HEK293 (cell line): Measurements from ENCODE around the gene RASGRF2.

Source experiments
- CTCF ChIA-PET: fragments of 350-600 bp; formaldehyde crosslinking; extraction: SDS; loops from one replicate; lab custom pipeline; 2021; ENCODE audit warnings: antibody characterized with exemption; lab: Yijun Ruan, JAX
- POLR2A ChIA-PET: fragments of 300-600 bp; formaldehyde crosslinking; extraction: SDS; loops from one replicate; lab custom pipeline; 2020; ENCODE audit warnings: antibody characterized with exemption, inconsistent platforms; lab: Yijun Ruan, JAX
- H3K27ac ChIP-seq: fragments of 200-500 bp; sonication (Bioruptor generic); 2 replicates; pipeline ENCODE4 v1.5.1; 2014; ENCODE audit warnings: low read depth, low read length, control low read depth, inconsistent platforms; ENCODE audit errors: extremely low read depth
- H3K36me3 ChIP-seq, 2 experiments: fragments of 200-500 bp in 1 of 2; sonication (Bioruptor generic) in 1 of 2; 1 replicate in 1 of 2; 2 replicates in 1 of 2; pipeline ENCODE4 v1.5.1; 2014 to 2017; ENCODE audit warnings: inconsistent platforms in 2 of 2, low read length in 2 of 2; ENCODE audit not compliant: control insufficient read depth in 2 of 2, insufficient read depth in 1 of 2
- H3K4me1 ChIP-seq: fragments of 200-500 bp; sonication (Bioruptor generic); 2 replicates; pipeline ENCODE4 v1.5.1; 2014; ENCODE audit warnings: mild to moderate bottlenecking, low read length, inconsistent platforms; ENCODE audit not compliant: control insufficient read depth, insufficient read depth
- H3K4me3 ChIP-seq: 2 replicates; pipeline ENCODE4 v1.5.1; 2011; ENCODE audit warnings: low read depth, mild to moderate bottlenecking, control low read depth, low read length, moderate library complexity
- H3K9me3 ChIP-seq: fragments of 200-500 bp; sonication (Bioruptor generic); 2 replicates; pipeline ENCODE4 v1.5.1; 2014; ENCODE audit warnings: low read depth, low read length, inconsistent platforms; ENCODE audit not compliant: control insufficient read depth, insufficient read depth
- GLI2 ChIP-seq: fragments of 450-650 bp; formaldehyde crosslinking; IDR thresholded peaks from 2 replicates; pipeline ENCODE4; 2017; ENCODE audit warnings: missing biosample characterization, missing genetic modification characterization, low read depth, borderline replicate concordance
- KLF16 ChIP-seq: fragments of 450-650 bp; formaldehyde crosslinking; IDR thresholded peaks from 2 replicates; pipeline ENCODE4 v1.5.1; 2017; ENCODE audit warnings: missing biosample characterization, missing genetic modification characterization
- OSR2 ChIP-seq: fragments of 450-650 bp; formaldehyde crosslinking; IDR thresholded peaks from 2 replicates; pipeline ENCODE4 v1.5.1; 2016; ENCODE audit warnings: missing biosample characterization, missing genetic modification characterization
- PBX3 ChIP-seq: sonication (generic); formaldehyde crosslinking; IDR thresholded peaks from 2 replicates; pipeline ENCODE4 v1.8.1; 2022; ENCODE audit warnings: mild to moderate bottlenecking, moderate library complexity, missing genetic modification reagents
- PRDM1 ChIP-seq: fragments of 450-650 bp; formaldehyde crosslinking; IDR thresholded peaks from 2 replicates; pipeline ENCODE4; 2016; ENCODE audit warnings: missing biosample characterization, missing genetic modification characterization
- YY1 ChIP-seq: fragments of 450-650 bp; formaldehyde crosslinking; IDR thresholded peaks from 2 replicates; pipeline ENCODE4 v1.5.1; 2018; ENCODE audit warnings: missing biosample characterization, missing genetic modification characterization
- ZBTB48 ChIP-seq: fragments of 450-650 bp; formaldehyde crosslinking; IDR thresholded peaks from 2 replicates; pipeline ENCODE4 v1.5.1; 2016; ENCODE audit warnings: missing biosample characterization, missing genetic modification characterization
- ZBTB8A ChIP-seq: fragments of 450-650 bp; formaldehyde crosslinking; IDR thresholded peaks from 2 replicates; pipeline ENCODE4 v1.5.1; 2016; ENCODE audit warnings: missing biosample characterization, missing genetic modification characterization
- ZNF112 ChIP-seq: fragments of 450-650 bp; formaldehyde crosslinking; IDR thresholded peaks from 2 replicates; pipeline ENCODE4 v1.5.0; 2017; ENCODE audit warnings: missing biosample characterization, missing genetic modification characterization
- ZNF19 ChIP-seq: fragments of 450-650 bp; formaldehyde crosslinking; IDR thresholded peaks from 2 replicates; pipeline ENCODE4; 2016; ENCODE audit warnings: missing biosample characterization, missing genetic modification characterization, low read depth
- ZNF2 ChIP-seq: fragments of 450-650 bp; formaldehyde crosslinking; IDR thresholded peaks from 2 replicates; pipeline ENCODE4 v1.5.1; 2016; ENCODE audit warnings: missing biosample characterization, missing genetic modification characterization
- ZNF24 ChIP-seq: fragments of 450-650 bp; formaldehyde crosslinking; IDR thresholded peaks from 2 replicates; pipeline ENCODE4 v1.5.1; 2016; ENCODE audit warnings: missing biosample characterization, missing genetic modification characterization
- ZNF366 ChIP-seq: fragments of 450-650 bp; formaldehyde crosslinking; conservative IDR thresholded peaks from 2 replicates; pipeline ENCODE4 v1.5.1; 2016; ENCODE audit warnings: missing biosample characterization, missing genetic modification characterization
- ZNF555 ChIP-seq: fragments of 450-650 bp; formaldehyde crosslinking; conservative IDR thresholded peaks from 2 replicates; pipeline ENCODE4 v1.5.1; 2017; ENCODE audit warnings: missing biosample characterization, mild to moderate bottlenecking, missing genetic modification characterization, inconsistent platforms
- ZNF600 ChIP-seq: fragments of 450-650 bp; formaldehyde crosslinking; IDR thresholded peaks from 2 replicates; pipeline ENCODE4 v1.5.1; 2016; ENCODE audit warnings: missing biosample characterization, missing genetic modification characterization
- ZNF610 ChIP-seq: fragments of 450-650 bp; formaldehyde crosslinking; IDR thresholded peaks from 2 replicates; pipeline ENCODE4 v1.5.1; 2016; ENCODE audit warnings: missing biosample characterization, missing genetic modification characterization, borderline replicate concordance
- ZNF670 ChIP-seq: fragments of 450-650 bp; formaldehyde crosslinking; IDR thresholded peaks from 2 replicates; pipeline ENCODE4 v1.5.1; 2016; ENCODE audit warnings: missing biosample characterization, missing genetic modification characterization, low read depth
- ZNF837 ChIP-seq: fragments of 450-650 bp; formaldehyde crosslinking; IDR thresholded peaks from 2 replicates; pipeline ENCODE4 v1.5.1; 2016; ENCODE audit warnings: missing biosample characterization, missing genetic modification characterization
- ZSCAN16 ChIP-seq: fragments of 450-650 bp; formaldehyde crosslinking; IDR thresholded peaks from 2 replicates; pipeline ENCODE4 v1.5.1; 2016; ENCODE audit warnings: missing biosample characterization, missing genetic modification characterization
- ZSCAN18 ChIP-seq: fragments of 450-650 bp; formaldehyde crosslinking; IDR thresholded peaks from 2 replicates; pipeline ENCODE4 v1.5.1; 2016; ENCODE audit warnings: missing biosample characterization, missing genetic modification characterization
- TF ChIP-seq, protein P1 (sequence below): fragments of 450-650 bp; IDR thresholded peaks from 2 replicates; pipeline ENCODE4 v1.5.1; 2018; ENCODE audit warnings: missing biosample characterization, missing genetic modification characterization
- TF ChIP-seq, protein P2 (sequence below): fragments of 450-650 bp; IDR thresholded peaks from 2 replicates; pipeline ENCODE4 v1.5.1; 2018; ENCODE audit warnings: missing biosample characterization, mild to moderate bottlenecking, missing genetic modification characterization
- TF ChIP-seq, protein P3 (sequence below): fragments of 450-650 bp; formaldehyde crosslinking; IDR thresholded peaks from 2 replicates; pipeline ENCODE4 v1.5.1; 2017; ENCODE audit warnings: missing biosample characterization, missing genetic modification characterization

The RASGRF2 gene

DNA sequence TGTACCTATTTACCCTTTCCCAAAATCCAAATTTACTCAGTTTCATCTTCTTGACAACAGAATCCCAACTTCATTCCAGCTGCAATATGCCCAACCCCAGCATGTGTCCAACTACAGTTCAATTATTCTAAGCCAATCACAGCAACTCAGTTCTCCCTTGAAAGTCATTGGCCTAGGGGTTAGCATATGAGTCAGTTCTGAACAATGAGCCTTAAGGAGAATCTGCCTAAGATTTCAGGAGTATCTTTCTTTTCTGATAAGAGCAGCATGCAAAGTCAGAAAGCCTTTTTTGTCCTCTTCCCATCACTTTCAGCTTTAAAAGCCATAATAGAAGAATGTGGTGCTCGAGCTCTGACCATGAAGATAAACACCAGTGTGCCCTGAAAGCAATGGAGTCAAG, 44.4 kb upstream of the RASGRF2 start (continued):
- TF ChIP-seq, protein P1, sequence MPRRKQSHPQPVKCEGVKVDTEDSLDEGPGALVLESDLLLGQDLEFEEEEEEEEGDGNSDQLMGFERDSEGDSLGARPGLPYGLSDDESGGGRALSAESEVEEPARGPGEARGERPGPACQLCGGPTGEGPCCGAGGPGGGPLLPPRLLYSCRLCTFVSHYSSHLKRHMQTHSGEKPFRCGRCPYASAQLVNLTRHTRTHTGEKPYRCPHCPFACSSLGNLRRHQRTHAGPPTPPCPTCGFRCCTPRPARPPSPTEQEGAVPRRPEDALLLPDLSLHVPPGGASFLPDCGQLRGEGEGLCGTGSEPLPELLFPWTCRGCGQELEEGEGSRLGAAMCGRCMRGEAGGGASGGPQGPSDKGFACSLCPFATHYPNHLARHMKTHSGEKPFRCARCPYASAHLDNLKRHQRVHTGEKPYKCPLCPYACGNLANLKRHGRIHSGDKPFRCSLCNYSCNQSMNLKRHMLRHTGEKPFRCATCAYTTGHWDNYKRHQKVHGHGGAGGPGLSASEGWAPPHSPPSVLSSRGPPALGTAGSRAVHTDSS (tag by site-specific recombination) = no peak
- TF ChIP-seq ZBTB8A (no peak), ZNF366 (no peak), YY1 (tag by site-specific recombination) (no peak)

DNA sequence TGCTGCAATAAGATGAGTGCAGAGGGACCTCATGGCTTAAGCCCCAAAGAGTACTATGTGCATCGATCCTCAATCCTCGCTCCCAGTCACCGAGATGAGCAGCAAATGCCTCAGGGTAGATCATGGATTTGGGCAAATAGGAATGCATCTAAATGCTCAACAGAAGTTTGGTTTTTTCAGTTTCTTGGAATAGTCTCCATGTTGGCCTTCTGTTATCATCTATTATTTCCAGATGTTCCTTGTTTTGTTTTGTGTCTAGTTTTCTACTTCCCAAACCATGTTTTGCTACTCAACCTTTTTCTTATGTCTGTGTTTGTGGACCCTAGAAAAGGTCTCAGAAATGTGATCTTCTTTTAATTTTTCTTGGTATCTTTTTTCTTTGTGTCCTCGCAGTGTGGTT, 43.5 kb upstream of the RASGRF2 start:
- POLR2A ChIA-PET = interaction anchor here (0.6 to 1.1 kb wide), 2 partner anchors 21 to 41 kb away, joined by 3 to 4 read pairs; no protein-coding TSS in a partner anchor
- CTCF ChIA-PET = interaction anchor here (0.6 kb wide), 1 partner anchor 21 kb away, joined by 3 read pairs; no protein-coding TSS in a partner anchor

More for the DNA sequence above, 43.5 kb upstream of the RASGRF2 start:
- Histone ChIP-seq H3K9me3 (no peaks in the 10 kb centered on the region), H3K4me3 (no peak overlapping the region), H3K36me3 (no peaks in the 10 kb centered on the region), H3K4me1 (no peaks in the 10 kb centered on the region), H3K27ac (no peak overlapping the region)
- TF ChIP-seq PRDM1 (tag by site-specific recombination) (no peak), ZNF837 (tag by site-specific recombination) (no peak), ZNF600 (tag by site-specific recombination) (no peak), ZNF610 (tag by site-specific recombination) (no peak), ZNF19 (tag by site-specific recombination) (no peak), ZNF112 (tag by site-specific recombination) (no peak), ZSCAN16 (no peak), KLF16 (no peak), GLI2 (tag by site-specific recombination) (no peak), ZNF24 (tag by site-specific recombination) (no peak), ZNF670 (tag by site-specific recombination) (no peak), PBX3 (CRISPR knock-in tag) (no peak), ZNF2 (tag by site-specific recombination) (no peak), ZSCAN18 (tag by site-specific recombination) (no peak), ZBTB48 (tag by site-specific recombination) (no peak), ZNF555 (tag by site-specific recombination) (no peak), OSR2 (tag by site-specific recombination) (no peak)
- TF ChIP-seq, protein P2, sequence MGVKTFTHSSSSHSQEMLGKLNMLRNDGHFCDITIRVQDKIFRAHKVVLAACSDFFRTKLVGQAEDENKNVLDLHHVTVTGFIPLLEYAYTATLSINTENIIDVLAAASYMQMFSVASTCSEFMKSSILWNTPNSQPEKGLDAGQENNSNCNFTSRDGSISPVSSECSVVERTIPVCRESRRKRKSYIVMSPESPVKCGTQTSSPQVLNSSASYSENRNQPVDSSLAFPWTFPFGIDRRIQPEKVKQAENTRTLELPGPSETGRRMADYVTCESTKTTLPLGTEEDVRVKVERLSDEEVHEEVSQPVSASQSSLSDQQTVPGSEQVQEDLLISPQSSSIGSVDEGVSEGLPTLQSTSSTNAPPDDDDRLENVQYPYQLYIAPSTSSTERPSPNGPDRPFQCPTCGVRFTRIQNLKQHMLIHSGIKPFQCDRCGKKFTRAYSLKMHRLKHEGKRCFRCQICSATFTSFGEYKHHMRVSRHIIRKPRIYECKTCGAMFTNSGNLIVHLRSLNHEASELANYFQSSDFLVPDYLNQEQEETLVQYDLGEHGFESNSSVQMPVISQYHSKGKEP (tag by site-specific recombination) = no peak
- TF ChIP-seq, protein P3, sequence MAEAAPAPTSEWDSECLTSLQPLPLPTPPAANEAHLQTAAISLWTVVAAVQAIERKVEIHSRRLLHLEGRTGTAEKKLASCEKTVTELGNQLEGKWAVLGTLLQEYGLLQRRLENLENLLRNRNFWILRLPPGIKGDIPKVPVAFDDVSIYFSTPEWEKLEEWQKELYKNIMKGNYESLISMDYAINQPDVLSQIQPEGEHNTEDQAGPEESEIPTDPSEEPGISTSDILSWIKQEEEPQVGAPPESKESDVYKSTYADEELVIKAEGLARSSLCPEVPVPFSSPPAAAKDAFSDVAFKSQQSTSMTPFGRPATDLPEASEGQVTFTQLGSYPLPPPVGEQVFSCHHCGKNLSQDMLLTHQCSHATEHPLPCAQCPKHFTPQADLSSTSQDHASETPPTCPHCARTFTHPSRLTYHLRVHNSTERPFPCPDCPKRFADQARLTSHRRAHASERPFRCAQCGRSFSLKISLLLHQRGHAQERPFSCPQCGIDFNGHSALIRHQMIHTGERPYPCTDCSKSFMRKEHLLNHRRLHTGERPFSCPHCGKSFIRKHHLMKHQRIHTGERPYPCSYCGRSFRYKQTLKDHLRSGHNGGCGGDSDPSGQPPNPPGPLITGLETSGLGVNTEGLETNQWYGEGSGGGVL = no peak
